Right ventricle myocardium superior (tissue), 1 donor: Measurements from ENCODE around the gene BMS1. TPM values are rescaled to one million over a fixed set of nuclear protein-coding genes. Genes with fewer than 3 reads are reported as not detected.
"Not testable (repeated sequence)": the region's sequence is repeated elsewhere in the genome, so short reads cannot be mapped to it uniquely, and the experiment has no call there.

Experiments used
- ATAC-seq: fragments of 200-7000 bp; cut with Tn5 transposase; one replicate; pipeline ENCODE4 v1.9.1; 2020; ENCODE audit warnings: mild to moderate bottlenecking; ENCODE audit not compliant: poor library complexity
- DNase-seq: peaks from one replicate; pipeline ENCODE4 v3.0.0-alpha.2; 2020
- intact Hi-C: fragments of 100-400 bp; cut with DNase I; formaldehyde crosslinking; loops from one replicate; pipeline ENCODE4 v1.11.2; 2022
- total RNA-seq: library from RNA; stranded (reverse); fragmentation: NEBNext Ultra II Directional; extraction: Animal tissue kit (Norgen Biotek cat#: 25700); gene quantifications from one replicate; pipeline ENCODE4 v1.2.1, GENCODE V29; 2021
- donor health status: DM: no; HTN: yes; CAD: no; lungs with severe emphysema.

BMS1 gene
- total RNA-seq, 1 donor from 2014 or later, result 13.4 TPM

- ATAC-seq, result no peak
- peak; percentile 34 for DNase-seq
- intact Hi-C loops, result no loop called here
Observed at GRCh38 chr10:42783181-42783549, 570 bp downstream of the BMS1 start.

GRCh38 chr10:42785759-42786158 lies 3.2 kb downstream of the BMS1 start:
- intact Hi-C loops, result no loop called here
- no peak for DNase-seq
- no peak for ATAC-seq

- ATAC-seq (no peak), DNase-seq (no peak)
- intact Hi-C loops, result no loop called here
Observed at GRCh38 chr10:42790835-42791234, 8.2 kb downstream of the BMS1 start.

- intact Hi-C loops, result no loop called here
- no peak for ATAC-seq
- DNase-seq, result no peak
Observed at GRCh38 chr10:42795701-42796100, 13.1 kb downstream of the BMS1 start.

GRCh38 chr10:42801135-42801534 lies 18.5 kb downstream of the BMS1 start:
- DNase-seq, result no peak
- no peak for ATAC-seq
- intact Hi-C loops, result no loop called here

- intact Hi-C loops, result no loop called here
- ATAC-seq (no peak), DNase-seq (no peak)
Observed at GRCh38 chr10:42802876-42803275, 20.3 kb downstream of the BMS1 start.

GRCh38 chr10:42809676-42810075 lies 27.1 kb downstream of the BMS1 start:
- ATAC-seq (no peak), DNase-seq (no peak)
- intact Hi-C loops, result no loop called here

GRCh38 chr10:42812028-42812427 lies 29.4 kb downstream of the BMS1 start:
- ATAC-seq (no peak), DNase-seq (no peak)
- intact Hi-C loops, result no loop called here

GRCh38 chr10:42813989-42814687 lies 31.5 kb downstream of the BMS1 start:
- ATAC-seq, DNase-seq, intact Hi-C loops: not testable (repeated sequence)

- intact Hi-C loops, DNase-seq, ATAC-seq: not testable (repeated sequence)
Observed at GRCh38 chr10:42816334-42816733, 33.7 kb downstream of the BMS1 start.

GRCh38 chr10:42816912-42817311 lies 34.3 kb downstream of the BMS1 start:
- ATAC-seq, result no peak
- no peak for DNase-seq
- intact Hi-C loops, result no loop called here

- intact Hi-C loops, DNase-seq: not testable (repeated sequence)
Observed at GRCh38 chr10:42817417-42817816, 34.8 kb downstream of the BMS1 start.

GRCh38 chr10:42826759-42827158 lies 44.2 kb downstream of the BMS1 start:
- ATAC-seq, intact Hi-C loops, DNase-seq: not testable (repeated sequence)

More at GRCh38 chr10:42817417-42817816, 34.8 kb downstream of the BMS1 start:
- not testable (repeated sequence) for ATAC-seq

- intact Hi-C loops, result no loop called here
- DNase-seq (no peak), ATAC-seq (no peak)
Observed at GRCh38 chr10:42827201-42827600, 44.6 kb downstream of the BMS1 start.

- DNase-seq, ATAC-seq, intact Hi-C loops: not testable (repeated sequence)
Observed at GRCh38 chr10:42828391-42828790, 45.8 kb downstream of the BMS1 start.

- intact Hi-C loops, result no loop called here
- ATAC-seq (peak; percentile 22), DNase-seq (no peak)
Observed at GRCh38 chr10:42830237-42830636, 47.6 kb downstream of the BMS1 start.

GRCh38 chr10:42836096-42836495 lies 53.5 kb downstream of the BMS1 start:
- DNase-seq (no peak), ATAC-seq (no peak)

GRCh38 chr10:42836771-42837468 lies 54.3 kb downstream of the BMS1 start:
- ATAC-seq (peak; percentile 78), DNase-seq (no peak)
- intact Hi-C loops, result no loop called here

More at GRCh38 chr10:42836096-42836495, 53.5 kb downstream of the BMS1 start:
- intact Hi-C loops, result no loop called here

- intact Hi-C loops, DNase-seq: not testable (repeated sequence)
Observed at GRCh38 chr10:42844810-42845209, 62.2 kb downstream of the BMS1 start.

GRCh38 chr10:42847261-42847660 lies 64.7 kb downstream of the BMS1 start:
- ATAC-seq, intact Hi-C loops, DNase-seq: not testable (repeated sequence)

More at GRCh38 chr10:42844810-42845209, 62.2 kb downstream of the BMS1 start:
- not testable (repeated sequence) for ATAC-seq
